GM12878 (cell line): ENCODE measurements around the gene CLINT1. TPM values are rescaled to one million over a fixed set of nuclear protein-coding genes. Genes with fewer than 3 reads are reported as not detected.

Source experiments
- ATAC-seq: fragments of 200-7000 bp; cut with Tn5 transposase; 3 replicates; pipeline ENCODE4 v1.9.1; 2020; ENCODE audit warnings: mild to moderate bottlenecking, moderate library complexity
- BruUV-seq: library from RNA; stranded (reverse); fragments of 400-500 nt; replicated peaks from 2 replicates; lab custom pipeline; 2021; lab: Mats Ljungman, UMichigan
- CTCF ChIA-PET: fragments of 300-600 bp; sonication (Branson Sonifier 250); formaldehyde crosslinking; extraction: SDS; loops from one replicate; lab custom pipeline; 2021; ENCODE audit warnings: inconsistent platforms; lab: Yijun Ruan, JAX
- POLR2A ChIA-PET: fragments of 350-600 bp; formaldehyde crosslinking; extraction: SDS; loops from one replicate; lab custom pipeline; 2021; ENCODE audit warnings: inconsistent platforms; lab: Charles Lee
- RAD21 ChIA-PET: fragments of 300-600 bp; sonication (Branson Sonifier 250); formaldehyde crosslinking; loops from one replicate; lab custom pipeline; 2023; ENCODE audit warnings: antibody characterized with exemption; ENCODE audit not compliant: unreplicated experiment; lab: Charles Lee
- SMC1A ChIA-PET: fragments of 300-600 bp; sonication (Branson Sonifier 250); formaldehyde crosslinking; loops from one replicate; lab custom pipeline; 2023; ENCODE audit not compliant: unreplicated experiment, uncharacterized antibody; lab: Charles Lee
- DNase-seq: peaks from one replicate; pipeline ENCODE4 v3.0.0-alpha.2; 2011; ENCODE audit warnings: low read depth, low spot score
- FAIRE-seq: peaks from 3 replicates; lab custom pipeline; 2011; peaks lifted over from hg19 to GRCh38; lab: Jason Lieb, UNC
- H2AFZ ChIP-seq: 2 replicates; pipeline ENCODE4 v1.6.0; 2011; ENCODE audit warnings: low read depth, low read length, control low read depth; ENCODE audit not compliant: control insufficient read depth
- H3K27ac ChIP-seq: 2 replicates; pipeline ENCODE4 v1.5.1; 2011; ENCODE audit warnings: control low read depth; ENCODE audit not compliant: control insufficient read depth, insufficient read depth
- H3K27me3 ChIP-seq, 2 experiments: replicated peaks in 1 of 2; 2 replicates each; pipeline versions ENCODE4 v1.6.0 to v1.6.1; 2011; ENCODE audit warnings: low read length in 1 of 2; ENCODE audit not compliant: control insufficient read depth in 2 of 2, insufficient read depth in 2 of 2
- H3K36me3 ChIP-seq, 2 experiments: 2 replicates each; pipeline ENCODE4 v1.5.1; 2011; ENCODE audit warnings: low read length in 1 of 2; ENCODE audit not compliant: control insufficient read depth in 2 of 2, insufficient read depth in 2 of 2
- H3K4me1 ChIP-seq: 2 replicates; pipeline ENCODE4 v1.6.1; 2011; ENCODE audit warnings: mild to moderate bottlenecking, low read length, moderate library complexity, mixed read lengths; ENCODE audit not compliant: control insufficient read depth, insufficient read depth
- H3K4me2 ChIP-seq: 2 replicates; pipeline ENCODE4 v1.6.0; 2011; ENCODE audit warnings: control low read depth; ENCODE audit not compliant: control insufficient read depth, insufficient read depth
- H3K4me3 ChIP-seq: fragments of 200-600 bp; sonication (generic); 2 replicates; pipeline ENCODE4 v1.5.1; 2016
- H3K79me2 ChIP-seq: 2 replicates; pipeline ENCODE4 v1.6.0; 2011; ENCODE audit warnings: low read length; ENCODE audit not compliant: control insufficient read depth, insufficient read depth
- H3K9ac ChIP-seq: 2 replicates; pipeline ENCODE4 v1.8.0; 2011; ENCODE audit warnings: low read length, control low read depth, mixed read lengths; ENCODE audit not compliant: control insufficient read depth, insufficient read depth
- H3K9me3 ChIP-seq: replicated peaks from 3 replicates; pipeline ENCODE4 v1.5.1; 2011; ENCODE audit warnings: mild to moderate bottlenecking, low read length; ENCODE audit not compliant: control insufficient read depth, insufficient read depth
- H4K20me1 ChIP-seq: 2 replicates; pipeline ENCODE4 v1.6.0; 2011; ENCODE audit not compliant: control insufficient read depth, insufficient read depth
- EZH2 ChIP-seq: IDR thresholded peaks from 2 replicates; pipeline ENCODE4 v1.6.1; 2012; ENCODE audit warnings: low read depth, mild to moderate bottlenecking, control low read depth, inconsistent platforms, low read length, borderline replicate concordance; ENCODE audit not compliant: control insufficient read depth
- NFXL1 ChIP-seq: fragments of 450-650 bp; IDR thresholded peaks from 2 replicates; pipeline ENCODE4 v1.6.1; 2017; ENCODE audit warnings: antibody characterized with exemption, mild to moderate bottlenecking, borderline replicate concordance
- POU2F2 ChIP-seq: IDR thresholded peaks from 3 replicates; pipeline ENCODE4 v1.6.1; 2011; ENCODE audit warnings: low read depth, mild to moderate bottlenecking, low read length, borderline replicate concordance
- RCOR1 ChIP-seq: conservative IDR thresholded peaks from 2 replicates; pipeline ENCODE4 v1.6.1; 2012; ENCODE audit warnings: low read depth, low read length, improper control_type of control experiment
- ZSCAN29 ChIP-seq: fragments of 450-650 bp; IDR thresholded peaks from 2 replicates; pipeline ENCODE4 v1.6.1; 2017; ENCODE audit warnings: mild to moderate bottlenecking, moderate library complexity
- WGBS: methylation state at CpG from one replicate; pipeline ENCODE4 v1.1.6; 2016; ENCODE audit warnings: low lambda C conversion rate; ENCODE audit not compliant: insufficient replicate concordance, insufficient coverage; ENCODE audit errors: missing lambda C conversion rate; 5-methylcytosine and 5-hydroxymethylcytosine counted together
- in situ Hi-C: fragments of 300-500 bp; cut with MboI; formaldehyde crosslinking; loops from 9 replicates; pipeline ENCODE4 v1.14.3; 2018; ENCODE audit warnings: mixed read lengths
- intact Hi-C: fragments of 100-400 bp; cut with micrococcal nuclease; formaldehyde crosslinking; loops from one replicate; pipeline ENCODE4 v1.14.2; 2022; ENCODE audit not compliant: unreplicated experiment
- polyA plus RNA-seq, 11 experiments: library from polyadenylated mRNA; depleted of rRNA in 4 of 11; unstranded in 6 of 11; stranded (reverse) in 5 of 11; fragments of >200 nt; fragmentation: Nextera tagmentation in 4 of 11; fragmentation: Illumina TruSeq in 1 of 11; extraction: Ambion mirVana in 4 of 11; extraction: Trizol in 1 of 11; gene quantifications; 1 replicate in 1 of 11; 2 replicates in 10 of 11; pipeline versions ENCODE4 v1.2.1 to v1.2.3, GENCODE V29; 2011 to 2016; ENCODE audit warnings: inconsistent platforms in 2 of 11, missing spikeins in 2 of 11, low read depth in 1 of 11
- total RNA-seq, 4 experiments: library from RNA; depleted of rRNA in 3 of 4; stranded (reverse); fragments of >200 nt in 3 of 4; fragmentation: Illumina TruSeq in 1 of 4; extraction: Trizol in 1 of 4; gene quantifications; 2 replicates each; pipeline versions ENCODE4 v1.2.1 to v1.2.3, GENCODE V29; 2013 to 2021
- TF ChIP-seq, protein P1 (sequence below), 3 experiments: IDR thresholded peaks in 2 of 3; conservative IDR thresholded peaks in 1 of 3; 2 replicates each; pipeline ENCODE4 v1.5.1; 2011; ENCODE audit warnings: low read depth in 3 of 3, low read length in 3 of 3, mild to moderate bottlenecking in 3 of 3, control low read depth in 2 of 3, moderate library complexity in 2 of 3, inconsistent platforms in 1 of 3, mixed read lengths in 1 of 3; ENCODE audit not compliant: control insufficient read depth in 2 of 3, insufficient read depth in 1 of 3; ENCODE audit errors: extremely low read depth in 1 of 3
- TF ChIP-seq, protein P2 (sequence below): fragments of 450-650 bp; IDR thresholded peaks from 2 replicates; pipeline ENCODE4 v1.6.1; 2017; ENCODE audit warnings: antibody characterized with exemption, mild to moderate bottlenecking, moderate library complexity
- TF ChIP-seq, protein P3 (sequence below): fragments of 450-650 bp; formaldehyde crosslinking; IDR thresholded peaks from 2 replicates; pipeline ENCODE4 v1.4.0; 2020; ENCODE audit warnings: mild to moderate bottlenecking, moderate library complexity

CLINT1 gene
- total and polyA plus RNA-seq, 10 of the 15 experiments (the other 5 are each of a cell fraction or from before 2014, with no cell fraction given), result 30.0 to 136 (median 105) TPM

DNA sequence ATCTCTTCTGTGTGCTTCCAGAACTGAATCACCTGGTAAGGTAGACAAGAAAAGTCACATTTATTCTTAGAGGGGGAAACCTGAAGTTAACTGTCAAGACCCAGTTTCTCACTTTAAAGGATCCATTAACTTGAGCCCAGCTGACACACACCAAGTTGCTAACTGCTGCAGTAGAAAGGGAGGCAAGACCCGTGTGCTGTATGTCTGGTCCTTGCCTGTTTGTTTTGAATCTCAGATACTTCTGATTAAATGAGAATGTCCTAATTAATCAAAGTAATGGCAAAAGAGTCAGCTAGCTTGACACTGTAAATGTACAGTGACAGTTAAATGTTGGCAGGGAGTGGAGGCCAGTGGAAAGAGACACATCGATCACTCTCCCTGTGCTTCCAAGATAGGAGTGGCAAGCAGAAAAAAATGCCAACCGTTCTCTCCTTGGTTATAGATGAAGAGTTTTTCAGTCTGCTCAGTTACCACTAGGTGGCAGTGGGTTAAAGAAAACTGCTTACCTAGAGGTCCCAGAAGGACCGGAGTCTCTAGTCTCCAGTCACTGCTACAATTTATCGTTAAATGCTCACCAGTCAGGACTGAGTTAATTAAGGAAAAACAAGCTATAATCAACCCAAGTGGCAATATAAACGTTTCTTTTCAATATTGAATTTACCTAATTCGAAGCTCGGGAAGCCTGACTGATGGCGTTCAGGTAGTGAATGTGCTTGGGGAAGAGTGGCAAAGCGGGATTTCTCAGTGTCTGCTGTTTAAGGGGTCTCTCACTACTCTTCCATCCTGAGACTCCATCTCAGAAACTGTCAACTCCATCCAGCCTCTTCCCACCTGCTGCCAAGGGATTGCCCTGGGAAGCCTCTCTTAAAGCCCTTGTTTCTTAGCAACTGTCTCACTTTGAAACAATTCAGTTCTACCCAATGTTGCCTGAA is 97.0 kb downstream of the CLINT1 start:
- peak; percentile 99 for ATAC-seq
- Histone ChIP-seq H3K9ac (no peak overlapping the region), H3K4me3 (no peak overlapping the region), H2AFZ (no peak overlapping the region), H3K27me3 (no peaks in the 10 kb centered on the region), H3K4me2 (no peak overlapping the region), H3K36me3 (no peaks in the 10 kb centered on the region), H3K27ac (no peak overlapping the region), H3K9me3 (no peaks in the 10 kb centered on the region), H3K4me1 (0 out of 2 replicates have a peak, but pooled peaks cover 3% of the 10 kb centered on the region), H3K79me2 (no peaks in the 10 kb centered on the region), H4K20me1 (no peaks in the 10 kb centered on the region; the same call in 1 of the 2 replicates)
- in situ Hi-C loops, result loop anchor here (10.0 kb wide), 1 partner anchor 1373 kb away; no protein-coding TSS in a partner anchor
- FAIRE-seq, result peak; percentile 76
- intact Hi-C loops, result loop anchor here (1.0 to 5.0 kb wide), 3 partner anchors 185 to 1371 kb away; no protein-coding TSS in a partner anchor
- ChIA-PET POLR2A (no interaction called here), CTCF (interaction anchor here (0.6 to 6.1 kb wide), 31 partner anchors 8 to 1371 kb away, joined by 3 to 58 read pairs (median 3); partner anchors contain the start of gene LSM11), SMC1A (interaction anchor here (0.6 to 3.4 kb wide), 14 partner anchors 12 to 1370 kb away, joined by 3 to 19 read pairs (median 3); no protein-coding TSS in a partner anchor), RAD21 (interaction anchor here (1.0 to 1.6 kb wide), 5 partner anchors 55 to 1371 kb away, joined by 3 to 4 read pairs (median 3); no protein-coding TSS in a partner anchor)
- no TSS peak for BruUV-seq
- WGBS, result 25% methylated on average over 10 of the region's 10 CpGs
- no peak for DNase-seq
- TF ChIP-seq POU2F2, result no peak
- TF ChIP-seq NFXL1, result no peak
- TF ChIP-seq, protein P1, sequence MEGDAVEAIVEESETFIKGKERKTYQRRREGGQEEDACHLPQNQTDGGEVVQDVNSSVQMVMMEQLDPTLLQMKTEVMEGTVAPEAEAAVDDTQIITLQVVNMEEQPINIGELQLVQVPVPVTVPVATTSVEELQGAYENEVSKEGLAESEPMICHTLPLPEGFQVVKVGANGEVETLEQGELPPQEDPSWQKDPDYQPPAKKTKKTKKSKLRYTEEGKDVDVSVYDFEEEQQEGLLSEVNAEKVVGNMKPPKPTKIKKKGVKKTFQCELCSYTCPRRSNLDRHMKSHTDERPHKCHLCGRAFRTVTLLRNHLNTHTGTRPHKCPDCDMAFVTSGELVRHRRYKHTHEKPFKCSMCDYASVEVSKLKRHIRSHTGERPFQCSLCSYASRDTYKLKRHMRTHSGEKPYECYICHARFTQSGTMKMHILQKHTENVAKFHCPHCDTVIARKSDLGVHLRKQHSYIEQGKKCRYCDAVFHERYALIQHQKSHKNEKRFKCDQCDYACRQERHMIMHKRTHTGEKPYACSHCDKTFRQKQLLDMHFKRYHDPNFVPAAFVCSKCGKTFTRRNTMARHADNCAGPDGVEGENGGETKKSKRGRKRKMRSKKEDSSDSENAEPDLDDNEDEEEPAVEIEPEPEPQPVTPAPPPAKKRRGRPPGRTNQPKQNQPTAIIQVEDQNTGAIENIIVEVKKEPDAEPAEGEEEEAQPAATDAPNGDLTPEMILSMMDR (IDR thresholded peaks at IDR 0.05 in 2 of 3, conservative IDR thresholded peaks at IDR 0.05 in 1 of 3; ENCODE audit: control insufficient read depth in 2 of 3, extremely low read depth in 1 of 3, insufficient read depth in 1 of 3, low read depth in 3 of 3, low read length in 3 of 3), result peak; percentile 71 to 81 (median 79)
- TF ChIP-seq RCOR1, result no peak
- TF ChIP-seq, protein P2, sequence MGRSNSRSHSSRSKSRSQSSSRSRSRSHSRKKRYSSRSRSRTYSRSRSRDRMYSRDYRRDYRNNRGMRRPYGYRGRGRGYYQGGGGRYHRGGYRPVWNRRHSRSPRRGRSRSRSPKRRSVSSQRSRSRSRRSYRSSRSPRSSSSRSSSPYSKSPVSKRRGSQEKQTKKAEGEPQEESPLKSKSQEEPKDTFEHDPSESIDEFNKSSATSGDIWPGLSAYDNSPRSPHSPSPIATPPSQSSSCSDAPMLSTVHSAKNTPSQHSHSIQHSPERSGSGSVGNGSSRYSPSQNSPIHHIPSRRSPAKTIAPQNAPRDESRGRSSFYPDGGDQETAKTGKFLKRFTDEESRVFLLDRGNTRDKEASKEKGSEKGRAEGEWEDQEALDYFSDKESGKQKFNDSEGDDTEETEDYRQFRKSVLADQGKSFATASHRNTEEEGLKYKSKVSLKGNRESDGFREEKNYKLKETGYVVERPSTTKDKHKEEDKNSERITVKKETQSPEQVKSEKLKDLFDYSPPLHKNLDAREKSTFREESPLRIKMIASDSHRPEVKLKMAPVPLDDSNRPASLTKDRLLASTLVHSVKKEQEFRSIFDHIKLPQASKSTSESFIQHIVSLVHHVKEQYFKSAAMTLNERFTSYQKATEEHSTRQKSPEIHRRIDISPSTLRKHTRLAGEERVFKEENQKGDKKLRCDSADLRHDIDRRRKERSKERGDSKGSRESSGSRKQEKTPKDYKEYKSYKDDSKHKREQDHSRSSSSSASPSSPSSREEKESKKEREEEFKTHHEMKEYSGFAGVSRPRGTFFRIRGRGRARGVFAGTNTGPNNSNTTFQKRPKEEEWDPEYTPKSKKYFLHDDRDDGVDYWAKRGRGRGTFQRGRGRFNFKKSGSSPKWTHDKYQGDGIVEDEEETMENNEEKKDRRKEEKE, result no peak
- no peak for TF ChIP-seq EZH2
- TF ChIP-seq, protein P3, sequence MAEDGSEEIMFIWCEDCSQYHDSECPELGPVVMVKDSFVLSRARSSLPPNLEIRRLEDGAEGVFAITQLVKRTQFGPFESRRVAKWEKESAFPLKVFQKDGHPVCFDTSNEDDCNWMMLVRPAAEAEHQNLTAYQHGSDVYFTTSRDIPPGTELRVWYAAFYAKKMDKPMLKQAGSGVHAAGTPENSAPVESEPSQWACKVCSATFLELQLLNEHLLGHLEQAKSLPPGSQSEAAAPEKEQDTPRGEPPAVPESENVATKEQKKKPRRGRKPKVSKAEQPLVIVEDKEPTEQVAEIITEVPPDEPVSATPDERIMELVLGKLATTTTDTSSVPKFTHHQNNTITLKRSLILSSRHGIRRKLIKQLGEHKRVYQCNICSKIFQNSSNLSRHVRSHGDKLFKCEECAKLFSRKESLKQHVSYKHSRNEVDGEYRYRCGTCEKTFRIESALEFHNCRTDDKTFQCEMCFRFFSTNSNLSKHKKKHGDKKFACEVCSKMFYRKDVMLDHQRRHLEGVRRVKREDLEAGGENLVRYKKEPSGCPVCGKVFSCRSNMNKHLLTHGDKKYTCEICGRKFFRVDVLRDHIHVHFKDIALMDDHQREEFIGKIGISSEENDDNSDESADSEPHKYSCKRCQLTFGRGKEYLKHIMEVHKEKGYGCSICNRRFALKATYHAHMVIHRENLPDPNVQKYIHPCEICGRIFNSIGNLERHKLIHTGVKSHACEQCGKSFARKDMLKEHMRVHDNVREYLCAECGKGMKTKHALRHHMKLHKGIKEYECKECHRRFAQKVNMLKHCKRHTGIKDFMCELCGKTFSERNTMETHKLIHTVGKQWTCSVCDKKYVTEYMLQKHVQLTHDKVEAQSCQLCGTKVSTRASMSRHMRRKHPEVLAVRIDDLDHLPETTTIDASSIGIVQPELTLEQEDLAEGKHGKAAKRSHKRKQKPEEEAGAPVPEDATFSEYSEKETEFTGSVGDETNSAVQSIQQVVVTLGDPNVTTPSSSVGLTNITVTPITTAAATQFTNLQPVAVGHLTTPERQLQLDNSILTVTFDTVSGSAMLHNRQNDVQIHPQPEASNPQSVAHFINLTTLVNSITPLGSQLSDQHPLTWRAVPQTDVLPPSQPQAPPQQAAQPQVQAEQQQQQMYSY (CRISPR knock-in tag), result no peak
- TF ChIP-seq ZSCAN29, result no peak
